8988T (cell line): ENCODE results near the gene DGKA.

ENCODE experiments used
- DNase-seq: peaks from one replicate; pipeline ENCODE4 v3.0.0; 2011

DGKA gene

DNA sequence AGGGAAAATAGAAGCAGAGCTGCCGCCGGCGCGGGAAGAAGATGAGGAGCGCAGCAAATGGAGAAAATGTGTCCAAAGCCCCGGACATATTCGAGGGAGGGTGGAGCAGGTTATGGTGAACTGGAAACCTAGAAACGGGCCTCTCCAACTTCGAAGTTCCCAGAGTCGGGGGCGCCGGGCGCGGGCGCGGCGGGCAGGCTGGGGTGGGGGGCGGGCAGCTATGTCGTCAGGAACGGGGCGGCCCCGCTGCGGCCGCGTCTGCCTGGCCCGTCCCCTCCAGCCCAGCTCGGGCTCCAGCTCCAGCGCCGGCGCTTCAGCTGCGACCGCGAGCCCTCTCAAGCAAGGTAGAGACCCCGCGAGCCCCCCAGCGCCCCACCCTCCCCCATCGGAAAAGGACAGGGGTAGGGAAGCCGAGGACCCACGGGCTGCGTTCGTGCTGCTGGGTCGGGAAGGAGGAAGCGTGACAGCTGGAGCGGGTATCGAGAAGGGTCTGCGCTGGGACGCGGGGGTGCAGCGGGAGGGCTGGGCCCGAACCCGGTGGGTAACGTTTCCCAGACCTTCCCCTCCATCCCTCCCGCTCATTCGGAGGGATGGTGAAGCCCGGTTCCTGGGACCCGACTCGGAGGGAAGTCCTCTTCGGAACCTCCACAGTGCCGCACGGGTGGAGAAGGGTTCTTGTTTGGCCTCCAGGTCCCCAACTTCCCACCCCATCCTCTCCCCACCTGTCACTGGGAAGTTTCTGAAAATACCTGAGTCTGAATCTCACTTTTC is 1.0 kb downstream of the DGKA start:
- DNase-seq = peak; percentile 56

DNA sequence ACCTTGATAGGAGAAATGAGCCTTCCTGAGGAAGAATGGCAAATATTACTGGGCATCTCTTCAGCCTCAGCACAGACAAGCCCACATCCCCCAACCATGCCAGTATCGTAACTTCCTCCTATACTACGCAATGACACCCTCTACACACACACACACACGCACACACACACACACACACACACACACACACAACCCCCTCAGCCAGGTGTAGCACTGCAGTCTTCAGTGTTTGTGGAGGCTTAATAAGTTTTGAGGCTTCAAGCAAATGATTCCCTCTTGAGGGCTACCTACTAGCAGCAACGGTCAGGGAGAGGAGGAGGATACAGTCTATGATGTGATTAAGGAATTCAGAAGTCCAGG is 1.6 kb downstream of the DGKA start:
- DNase-seq = no peak

DNA sequence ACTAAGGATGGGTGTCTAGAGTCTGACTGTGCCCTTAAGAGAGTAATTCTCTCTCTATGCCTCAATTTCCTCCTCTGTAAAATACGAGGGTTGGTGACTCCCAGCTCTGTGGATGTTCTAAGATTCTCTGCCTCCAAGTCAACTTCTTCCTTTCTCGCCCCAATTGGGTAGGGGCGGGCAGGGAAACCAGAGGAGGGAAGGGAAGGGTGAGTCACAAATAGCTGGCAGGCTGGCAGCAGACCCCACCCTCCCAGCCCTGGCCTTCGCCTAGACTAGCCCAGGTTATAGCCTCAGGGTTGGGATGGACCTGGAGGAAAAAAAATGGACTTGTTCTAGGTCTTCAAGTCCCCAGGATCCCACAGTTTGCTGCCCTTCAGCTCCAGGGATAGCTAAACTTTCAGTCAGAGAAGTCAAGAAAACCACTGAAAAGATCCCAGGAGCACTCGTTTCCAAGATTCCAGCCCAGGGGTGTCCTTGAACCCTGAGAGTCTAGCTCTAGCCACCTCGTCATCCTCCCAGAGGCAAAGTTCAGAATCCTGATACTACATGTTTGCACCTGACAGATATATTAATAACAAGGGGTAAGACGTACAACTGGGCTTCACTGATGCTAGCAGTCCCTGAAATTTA is 2.3 kb downstream of the DGKA start:
- DNase-seq = peak; percentile 72

DNA sequence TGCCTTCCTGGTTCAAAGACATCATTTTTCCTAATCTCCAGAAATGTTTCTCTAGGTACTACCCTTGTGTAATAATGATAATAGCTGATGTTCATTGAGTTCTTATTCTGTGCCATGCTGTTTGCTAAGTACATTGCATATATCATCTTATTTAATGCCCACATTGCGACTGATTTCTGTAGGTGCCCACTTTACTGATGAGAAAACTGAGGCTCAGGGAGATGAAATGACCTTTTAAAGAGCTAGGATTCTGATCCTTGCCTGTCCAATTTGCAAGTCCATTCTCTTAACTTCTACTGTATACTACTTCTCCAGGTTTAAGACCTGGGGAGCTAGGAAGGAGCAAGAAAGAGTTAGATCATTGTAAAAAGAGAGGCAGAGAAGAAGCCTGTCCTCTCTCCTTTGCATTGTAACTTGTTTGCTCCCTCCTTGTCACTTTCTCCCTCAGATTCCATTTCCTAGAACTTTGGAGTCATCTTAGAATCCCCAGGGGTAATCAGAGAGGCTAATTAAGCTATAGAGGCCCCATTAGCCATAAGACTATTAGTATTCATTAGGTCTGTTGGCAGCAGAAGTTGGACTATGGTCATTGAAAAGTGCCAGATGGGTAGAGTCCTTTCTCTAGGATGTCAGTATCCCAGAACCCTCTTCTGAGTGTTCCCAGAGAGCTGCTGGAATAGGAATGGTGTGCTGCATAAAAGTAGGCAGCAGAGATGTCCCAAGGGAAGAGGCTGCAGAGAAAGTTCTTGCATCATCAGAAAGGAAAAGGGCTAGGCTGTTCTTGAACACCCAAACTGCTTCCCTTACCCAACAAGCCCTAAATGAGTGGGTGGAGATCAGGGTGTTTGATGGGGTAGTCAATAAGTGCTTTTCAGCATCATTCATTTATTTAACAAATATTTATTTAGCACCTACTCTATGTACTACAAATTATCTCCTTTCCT is 3.1 kb downstream of the DGKA start:
- DNase-seq = no peak

DNA sequence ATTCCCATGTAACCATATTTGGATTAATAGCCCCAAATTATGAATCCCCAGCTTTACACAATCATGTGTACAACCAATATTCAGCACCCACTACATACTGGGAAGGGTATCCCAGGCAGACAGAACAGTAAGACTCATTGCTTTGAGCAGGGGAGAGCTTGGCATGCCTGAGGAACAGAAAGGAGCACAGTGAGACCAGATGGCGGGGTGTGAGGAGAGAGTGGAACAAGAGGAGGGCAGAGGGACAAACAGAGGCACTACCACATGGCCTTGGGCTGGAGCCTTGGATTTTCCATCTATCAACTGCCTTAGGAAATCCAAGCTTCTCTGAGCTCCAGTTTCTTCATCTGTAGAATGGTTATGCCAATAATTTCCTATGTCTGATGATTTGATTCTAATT is 3.8 kb downstream of the DGKA start:
- no peak for DNase-seq

DNA sequence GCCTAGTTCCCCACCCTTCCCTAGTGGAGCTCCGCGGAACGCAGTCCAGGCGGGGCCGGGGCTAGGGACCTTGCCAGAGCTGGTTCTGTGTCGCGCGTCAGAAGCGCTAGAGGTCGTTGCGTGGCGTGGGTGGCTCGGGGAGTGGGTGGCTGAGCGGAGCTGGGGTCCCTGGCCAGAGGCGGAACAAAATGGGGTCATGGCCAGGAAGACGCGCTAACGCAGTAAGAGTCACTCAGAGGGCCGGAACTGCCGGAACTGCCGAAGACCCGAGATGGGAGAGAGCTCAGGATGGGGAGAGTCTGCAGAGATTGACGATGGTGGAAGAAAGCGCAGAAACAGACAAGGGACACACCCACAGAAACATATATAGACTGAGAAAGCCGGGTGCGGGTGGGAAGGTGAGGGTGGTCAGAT is 4.8 kb downstream of the DGKA start:
- no peak for DNase-seq

DNA sequence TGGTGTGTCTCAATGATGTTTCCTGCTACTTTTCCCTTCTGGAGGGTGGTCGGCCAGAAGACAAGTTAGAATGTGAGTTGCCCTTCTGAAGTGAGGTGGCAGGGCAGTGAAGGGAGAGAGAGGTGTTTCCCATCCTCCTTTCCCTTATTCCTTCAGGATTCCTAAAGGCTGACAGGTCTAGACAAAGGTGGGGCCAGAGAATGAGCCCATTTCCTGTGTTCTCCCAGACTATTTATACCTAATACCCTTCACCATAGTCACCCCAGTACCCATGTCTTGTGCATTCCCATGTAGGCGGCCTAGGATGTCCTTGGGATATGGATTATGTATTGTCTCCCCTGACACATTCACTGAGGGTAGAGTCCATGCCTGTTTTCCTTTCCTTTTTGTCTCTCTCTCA is 7.0 kb downstream of the DGKA start:
- no peak for DNase-seq

DNA sequence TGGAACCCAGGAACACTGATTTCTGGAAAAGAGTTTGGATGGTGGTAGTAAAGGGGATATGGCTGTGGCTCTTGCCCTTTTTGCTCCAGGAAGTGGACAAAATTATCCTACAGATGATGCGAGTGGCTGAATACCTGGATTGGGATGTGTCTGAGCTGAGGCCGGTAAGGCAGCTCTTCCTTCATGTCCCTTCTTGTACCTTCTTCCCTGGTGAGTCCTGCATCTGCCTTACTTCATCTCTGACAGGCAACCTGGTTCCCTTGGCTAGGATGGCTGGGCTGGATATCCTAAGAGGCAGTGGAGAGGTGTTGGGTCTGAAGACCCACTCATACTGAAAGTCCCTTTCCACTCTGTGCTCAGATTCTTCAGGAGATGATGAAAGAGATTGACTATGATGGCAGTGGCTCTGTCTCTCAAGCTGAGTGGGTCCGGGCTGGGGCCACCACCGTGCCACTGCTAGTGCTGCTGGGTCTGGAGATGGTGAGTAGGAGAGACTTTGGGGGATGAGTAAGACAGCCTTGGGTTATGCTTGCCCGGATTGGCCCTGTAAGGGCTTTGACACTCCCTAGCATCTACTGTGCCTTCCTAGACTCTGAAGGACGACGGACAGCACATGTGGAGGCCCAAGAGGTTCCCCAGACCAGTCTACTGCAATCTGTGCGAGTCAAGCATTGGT is 8.0 kb downstream of the DGKA start:
- no peak for DNase-seq

DNA sequence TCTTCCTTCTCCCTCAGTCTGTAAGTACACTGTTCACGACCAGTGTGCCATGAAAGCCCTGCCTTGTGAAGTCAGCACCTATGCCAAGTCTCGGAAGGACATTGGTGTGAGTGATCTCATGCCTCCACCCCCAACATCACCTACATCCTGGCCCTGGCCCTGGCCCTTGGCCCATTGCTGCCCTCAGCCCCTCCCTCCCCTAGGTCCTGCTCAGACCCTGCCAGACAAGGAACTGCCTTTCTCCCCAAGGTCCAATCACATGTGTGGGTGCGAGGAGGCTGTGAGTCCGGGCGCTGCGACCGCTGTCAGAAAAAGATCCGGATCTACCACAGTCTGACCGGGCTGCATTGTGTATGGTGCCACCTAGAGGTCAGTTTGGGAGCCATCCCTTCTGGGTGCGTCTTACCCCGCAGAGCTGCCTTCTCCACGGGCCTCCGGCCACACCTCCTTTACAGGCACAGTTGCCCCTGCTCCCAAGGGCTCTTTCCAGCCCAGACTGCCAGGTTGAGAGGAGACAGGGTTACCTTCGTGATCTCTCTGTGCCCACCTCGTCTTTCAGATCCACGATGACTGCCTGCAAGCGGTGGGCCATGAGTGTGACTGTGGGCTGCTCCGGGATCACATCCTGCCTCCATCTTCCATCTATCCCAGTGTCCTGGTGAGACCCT is 9.2 kb downstream of the DGKA start:
- DNase-seq = peak; percentile 62

DNA sequence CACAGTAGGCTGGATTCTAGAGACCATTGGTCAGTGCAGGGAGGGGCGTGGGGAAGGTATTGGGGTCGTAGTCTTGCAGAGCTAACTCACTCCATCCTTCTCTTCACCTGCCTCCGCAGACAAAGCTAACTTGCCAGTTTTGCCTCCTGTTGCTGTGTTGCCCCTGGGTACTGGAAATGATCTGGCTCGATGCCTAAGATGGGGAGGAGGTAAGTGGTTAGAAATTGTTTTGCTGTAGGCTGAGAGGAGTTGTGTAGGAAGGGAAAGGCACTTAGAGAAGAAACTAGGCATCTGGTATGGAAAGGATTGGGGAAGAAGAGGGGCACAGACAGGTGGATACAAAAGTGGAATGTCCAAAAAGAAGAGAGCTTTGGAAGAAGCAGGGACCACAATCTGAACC is 11.1 kb downstream of the DGKA start:
- no peak for DNase-seq

DNA sequence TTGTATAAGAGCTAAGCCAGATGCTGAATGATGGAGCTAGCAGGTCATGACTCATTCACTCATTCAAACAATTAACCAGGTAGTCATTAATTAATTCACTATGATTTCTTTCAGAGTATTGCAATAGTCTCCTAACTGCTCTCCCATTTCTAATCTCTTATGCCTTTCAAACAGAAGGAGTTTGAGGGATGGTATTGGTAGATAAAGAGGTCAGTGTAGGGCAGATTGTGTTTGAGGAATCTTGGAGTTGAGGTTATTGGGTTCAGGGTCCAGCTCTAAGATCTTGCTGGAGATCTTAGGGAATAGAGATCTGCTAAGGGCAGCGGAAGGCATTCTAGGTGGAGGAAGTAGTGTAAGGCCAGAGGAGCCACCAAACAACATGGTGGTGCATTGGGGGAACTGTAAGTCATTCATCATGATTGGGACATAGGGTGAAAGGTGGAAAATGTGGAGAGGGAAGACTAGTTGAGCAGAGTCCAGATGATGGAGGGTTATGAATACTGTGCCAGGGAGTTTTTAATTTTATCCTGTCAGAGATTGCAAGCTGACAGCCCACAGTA is 11.7 kb downstream of the DGKA start:
- DNase-seq = no peak

DNA sequence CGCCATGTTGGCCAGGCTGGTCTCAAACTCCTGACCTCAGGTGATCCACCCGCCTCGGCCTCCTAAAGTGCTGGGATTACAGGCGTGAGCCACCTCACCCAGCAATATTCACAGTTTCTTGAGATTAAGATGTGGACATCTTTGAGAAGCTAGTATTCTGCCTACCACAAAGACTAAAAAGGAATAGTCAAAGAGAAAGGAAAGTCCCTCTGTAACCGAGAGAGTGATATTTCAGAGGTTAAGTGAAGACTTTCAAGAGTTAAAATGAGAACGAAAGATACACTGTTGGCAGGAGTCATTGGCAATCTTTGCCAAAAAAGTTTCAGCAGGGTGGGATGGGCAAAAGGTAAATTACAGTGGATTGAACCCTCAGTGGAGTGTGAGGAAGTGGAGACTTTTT is 15.6 kb downstream of the DGKA start:
- no peak for DNase-seq

DNA sequence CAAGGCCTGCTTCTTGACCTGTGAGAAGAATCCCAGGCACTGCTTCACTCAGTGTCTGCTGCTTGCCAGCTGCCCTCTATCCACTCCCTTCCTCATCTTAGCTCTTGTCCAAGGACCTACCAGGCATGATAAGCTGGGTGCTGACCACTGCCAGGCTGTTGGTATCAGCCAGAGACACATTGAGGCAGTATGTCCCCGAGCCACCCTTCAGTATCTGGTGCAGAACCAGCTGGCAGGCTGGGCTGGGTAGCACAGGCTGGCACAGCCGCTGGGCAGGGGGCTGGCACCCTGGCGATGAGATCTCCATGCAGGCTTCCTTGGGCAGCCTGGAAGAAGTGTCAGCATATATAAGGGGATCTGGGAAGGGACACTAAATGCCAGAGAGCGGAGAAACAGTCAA is 24.4 kb downstream of the DGKA start:
- no peak for DNase-seq

DNA sequence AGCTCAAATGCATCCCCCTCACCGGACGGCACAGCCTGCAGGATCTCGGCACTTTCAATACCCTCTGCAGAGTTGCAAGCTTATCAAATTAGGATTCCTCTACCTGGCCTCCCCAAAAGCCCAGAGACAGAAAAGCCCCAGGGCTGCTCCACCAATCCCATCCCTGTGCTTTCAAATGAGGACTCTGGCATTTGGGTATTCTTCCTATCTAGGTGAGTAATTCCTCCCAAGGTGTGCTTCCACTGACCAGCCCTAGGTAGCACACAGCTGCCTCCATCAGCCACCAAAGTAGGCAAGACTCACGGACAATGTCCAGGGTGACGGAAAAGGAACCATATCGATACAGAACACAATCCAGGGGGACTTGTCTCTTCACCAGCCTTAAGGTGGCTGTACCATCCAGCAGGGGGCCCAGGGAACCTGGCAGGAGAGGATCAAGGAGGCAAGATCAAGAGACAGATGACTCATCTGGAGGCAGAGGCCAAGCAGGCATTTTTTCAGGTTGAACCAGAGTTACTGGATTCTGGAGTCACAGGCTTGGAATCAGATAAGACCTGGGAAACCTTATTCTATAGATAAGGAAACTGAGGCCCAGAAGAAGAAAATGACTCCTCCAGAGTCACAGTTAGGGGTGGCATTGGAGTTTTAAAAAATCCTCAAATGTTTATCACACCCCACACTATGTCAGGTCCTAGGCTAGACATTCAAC is 25.0 kb downstream of the DGKA start:
- peak; percentile 75 for DNase-seq

DNA sequence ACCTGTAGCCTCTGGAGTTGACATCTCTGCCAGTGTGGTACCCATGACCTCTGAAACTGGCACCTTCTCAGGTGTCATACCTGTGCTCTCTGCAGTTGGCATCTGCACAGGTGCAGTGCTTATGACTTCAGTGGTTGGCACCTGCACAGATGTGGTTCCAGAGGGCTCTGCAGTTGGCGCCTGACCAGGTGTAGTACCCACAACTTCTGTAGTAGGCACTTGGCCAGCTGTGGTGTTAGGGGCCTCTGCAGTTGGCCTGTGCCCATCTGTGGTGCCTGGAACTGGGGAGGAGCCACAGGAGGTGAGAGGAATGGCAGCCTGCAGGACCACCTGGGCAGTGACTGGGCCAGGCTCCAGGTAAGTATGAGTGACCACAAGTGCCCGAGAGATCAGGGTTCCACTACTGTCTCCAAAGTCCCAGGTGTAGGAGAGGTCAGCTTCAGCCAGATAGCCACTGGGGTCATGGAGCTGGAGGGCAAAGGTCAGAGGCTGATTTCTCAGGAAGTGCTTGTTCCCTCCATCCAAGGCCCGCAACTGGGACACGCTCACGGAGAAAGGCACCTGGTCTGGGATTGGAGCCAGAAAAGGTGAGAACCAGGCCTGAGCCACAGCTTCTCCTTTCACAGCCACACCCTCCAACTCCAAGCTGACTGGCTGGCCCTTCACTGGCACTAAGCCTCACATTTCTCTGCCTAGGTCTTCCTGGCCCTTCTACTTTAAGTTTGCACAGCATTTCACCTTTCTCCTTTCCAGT is 26.3 kb downstream of the DGKA start:
- no peak for DNase-seq

DNA sequence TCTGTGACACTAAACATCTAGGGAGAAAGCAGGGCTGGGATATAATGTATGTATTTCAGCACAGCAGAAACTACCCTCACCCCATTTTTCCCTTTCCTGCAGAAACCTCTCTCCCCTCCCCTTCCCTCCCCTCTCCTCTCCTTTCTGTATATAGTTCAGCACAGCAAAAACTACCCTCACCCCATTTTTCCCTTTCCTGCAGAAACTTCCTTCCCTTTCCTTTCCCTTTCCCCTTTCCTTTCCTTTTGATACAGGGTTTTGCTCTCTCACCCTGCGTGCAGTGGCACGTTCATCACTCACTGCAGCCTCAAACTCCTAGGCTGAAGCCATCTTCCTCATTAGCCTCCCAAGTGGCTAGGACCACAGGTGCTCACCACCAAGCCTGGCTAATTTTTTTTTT is 32.8 kb downstream of the DGKA start:
- no peak for DNase-seq

DNA sequence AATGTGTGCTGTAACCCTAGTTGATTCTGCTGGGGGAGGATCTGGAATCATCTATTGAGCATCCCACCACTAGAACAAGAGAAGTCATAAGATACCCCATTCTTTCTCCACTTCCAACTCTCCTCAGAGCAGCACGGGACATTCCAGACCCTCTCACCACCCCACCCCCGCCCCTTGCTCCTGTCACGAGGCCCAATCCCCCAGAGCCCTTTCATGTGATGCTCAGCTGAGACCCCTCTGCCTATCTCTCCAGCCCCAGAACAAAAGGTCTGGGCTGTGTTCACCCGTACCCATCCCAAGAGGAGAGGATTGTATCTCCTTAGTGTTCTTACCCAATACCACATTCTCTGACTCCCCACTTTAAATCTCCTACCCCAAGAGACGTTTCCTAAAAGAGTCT is 34.3 kb downstream of the DGKA start:
- no peak for DNase-seq

DNA sequence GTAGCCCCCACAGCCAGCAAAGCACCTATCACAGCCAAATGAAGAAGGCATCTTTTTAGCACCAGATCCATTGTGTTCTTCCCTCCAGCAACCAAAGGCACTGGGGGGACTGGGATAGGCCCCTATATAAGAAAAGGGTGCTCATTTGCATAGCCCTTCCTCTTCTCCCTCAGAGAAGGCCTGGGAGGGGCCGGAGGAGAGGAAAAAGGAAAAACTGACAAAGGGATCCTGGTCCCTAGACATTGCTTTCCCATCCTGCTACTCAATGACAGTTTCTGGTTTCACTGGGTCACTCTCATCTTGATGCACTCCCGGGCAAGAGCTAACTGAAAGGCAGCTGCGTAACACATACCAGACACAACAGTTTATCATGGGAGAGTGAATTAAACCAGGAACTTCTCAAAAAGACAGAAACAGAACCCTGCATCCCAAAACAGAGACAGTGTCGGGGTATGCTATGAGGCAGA is 35.0 kb downstream of the DGKA start, which contains the start of gene PMEL:
PMEL (minus strand) TSS at position 102 of the 467 bp plus-strand sequence; CDS start at position 71, 31 bp downstream.
- DNase-seq = no peak

DNA sequence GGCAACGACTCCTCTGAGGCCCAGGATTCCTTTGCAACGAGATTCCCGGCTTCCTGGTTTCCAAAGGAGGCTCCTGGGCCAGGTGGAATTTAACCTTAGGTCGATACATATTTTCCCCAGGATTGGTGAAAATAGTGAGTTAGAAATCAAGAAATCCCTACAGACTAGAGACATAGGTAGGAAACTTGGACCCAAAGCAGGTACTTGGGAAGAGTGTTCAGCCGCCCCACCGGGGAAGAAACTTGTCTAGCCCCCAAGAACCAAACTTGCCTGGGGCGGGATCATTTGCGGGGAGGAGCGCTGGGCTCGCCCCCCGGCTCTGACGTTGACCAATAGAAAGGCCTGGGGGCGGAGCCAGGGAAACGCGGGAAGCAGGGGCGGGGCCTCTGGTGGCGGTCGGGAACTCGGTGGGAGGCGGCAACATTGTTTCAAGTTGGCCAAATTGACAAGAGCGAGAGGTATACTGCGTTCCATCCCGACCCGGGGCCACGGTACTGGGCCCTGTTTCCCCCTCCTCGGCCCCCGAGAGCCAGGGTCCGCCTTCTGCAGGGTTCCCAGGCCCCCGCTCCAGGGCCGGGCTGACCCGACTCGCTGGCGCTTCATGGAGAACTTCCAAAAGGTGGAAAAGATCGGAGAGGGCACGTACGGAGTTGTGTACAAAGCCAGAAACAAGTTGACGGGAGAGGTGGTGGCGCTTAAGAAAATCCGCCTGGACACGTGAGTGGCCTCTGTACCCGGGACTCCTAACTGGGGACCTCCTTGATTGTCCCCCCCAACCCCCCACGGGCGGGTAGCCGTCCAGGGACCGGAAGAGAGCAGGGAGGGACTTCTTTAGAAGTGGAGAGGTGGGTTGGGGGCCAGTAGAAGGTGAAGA is 35.7 kb downstream of the DGKA start, which contains the start of gene CDK2:
CDK2 (plus strand) TSS at position 423 of the 874 bp plus-strand sequence; CDS start at position 602, 179 bp downstream.
- peak; percentile 77 for DNase-seq
